Stimulated activated CD4-positive, alpha-beta T cell treated with anti-CD3 and anti-CD28 coated beads, Interleukin-1b, Interleukin-23, amount 100 ng/mL, for 1 hour (primary cell): ENCODE results near the gene PRAMEF18.
"Not testable (repeated sequence)": the region's sequence is repeated elsewhere in the genome, so short reads cannot be mapped to it uniquely, and the experiment has no call there.

ENCODE experiments used
- DNase-seq, 2 donors: peaks; one replicate each; pipeline ENCODE4 v3.0.0-alpha.2; 2020; ENCODE audit warnings: low read depth in 2 of 2

PRAMEF18 gene

GRCh38 chr1:13208712-13209111 is 17.2 kb downstream of the PRAMEF18 start:
- not testable (repeated sequence) for DNase-seq

- not testable (repeated sequence) for DNase-seq
Measured at GRCh38 chr1:13201309-13201708, 24.6 kb downstream of the PRAMEF18 start, which contains the start of gene PRAMEF13. TSS of gene PRAMEF13 (minus strand) at chr1:13201409. CDS start at chr1:13199589, 1,820 bp downstream.
